HL-60/S4 treated with retinoic acid at 250 ng/mL for 4 days and 3 days (cell line): Measurements from ENCODE around the gene MMP15.
"Not testable (repeated sequence)": the region's sequence is repeated elsewhere in the genome, so short reads cannot be mapped to it uniquely, and the experiment has no call there.

Experiments used
- in situ Hi-C: fragments of 300-500 bp; cut with MboI; formaldehyde crosslinking; loops from 2 replicates; pipeline ENCODE4 v1.7.0; 2022; ENCODE audit warnings: low sequenced_read_pairs

MMP15 gene

DNA sequence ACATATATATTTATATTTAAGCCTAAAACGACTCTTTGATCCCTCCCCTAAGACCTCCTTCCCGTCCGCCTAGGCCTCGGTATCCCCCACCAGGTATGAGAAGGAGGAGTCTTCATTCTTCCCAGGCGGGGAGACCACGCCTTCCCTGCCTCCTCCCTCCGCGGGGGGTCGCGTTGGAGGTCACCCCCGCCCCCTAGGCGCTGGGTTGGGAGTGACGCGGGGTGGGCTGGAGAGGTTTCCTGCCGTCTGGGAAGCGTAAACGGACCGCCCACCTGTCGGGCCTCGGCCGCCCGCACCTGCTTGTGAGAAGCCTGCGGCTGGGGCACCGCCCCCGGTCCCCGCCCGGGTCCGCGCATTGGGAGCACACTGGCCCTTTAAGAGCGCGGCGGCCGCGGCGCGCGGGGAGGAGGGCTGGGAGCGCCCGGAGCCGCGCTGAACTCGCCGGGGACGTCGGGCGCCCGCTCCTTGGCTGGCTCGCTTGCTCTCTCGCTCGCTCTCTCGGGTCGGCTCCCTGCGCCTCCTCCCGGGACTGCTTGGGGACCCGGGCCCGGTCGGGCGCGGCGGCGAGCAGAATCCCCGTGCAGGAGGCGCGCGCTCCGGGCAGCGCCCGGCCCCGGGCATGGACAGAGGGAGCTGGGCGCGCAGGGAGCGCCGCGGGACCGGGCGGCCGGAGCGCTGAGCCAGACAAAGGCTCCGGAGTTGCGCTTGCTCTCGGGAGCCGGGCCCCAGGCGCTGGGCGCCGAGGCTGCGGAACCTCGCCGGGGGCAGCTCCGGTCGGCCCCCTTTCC, at the start of gene MMP15:
Gene MMP15 (plus strand): TSS at position 404 of the 788 bp plus-strand sequence. CDS start 597 bp downstream, outside the sequence.
- in situ Hi-C loops: no loop called here

DNA sequence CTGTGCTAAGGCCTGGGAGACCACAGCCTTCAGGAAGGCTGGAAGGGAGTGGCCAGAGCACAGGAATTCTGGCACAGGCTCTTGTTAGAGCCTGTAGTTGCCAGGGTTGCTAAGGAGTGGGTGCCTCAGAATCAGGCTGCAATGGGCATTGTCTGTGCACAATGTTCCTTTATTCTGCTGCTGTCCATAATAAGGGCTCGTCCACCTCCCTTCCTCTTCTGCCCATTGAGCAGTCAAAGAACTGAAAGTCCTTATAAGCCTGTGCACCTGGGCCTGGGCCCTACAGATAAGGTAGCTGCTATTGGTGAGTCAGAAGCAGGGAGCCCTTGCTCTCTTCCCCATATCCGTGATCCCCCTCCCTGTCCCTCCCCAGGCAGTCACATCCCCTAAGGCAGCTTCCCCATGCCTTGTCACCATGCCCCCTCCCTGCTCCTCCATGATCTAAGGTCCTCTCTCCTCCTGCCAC, 49.2 kb upstream of the MMP15 start:
- in situ Hi-C loops: no loop called here

DNA sequence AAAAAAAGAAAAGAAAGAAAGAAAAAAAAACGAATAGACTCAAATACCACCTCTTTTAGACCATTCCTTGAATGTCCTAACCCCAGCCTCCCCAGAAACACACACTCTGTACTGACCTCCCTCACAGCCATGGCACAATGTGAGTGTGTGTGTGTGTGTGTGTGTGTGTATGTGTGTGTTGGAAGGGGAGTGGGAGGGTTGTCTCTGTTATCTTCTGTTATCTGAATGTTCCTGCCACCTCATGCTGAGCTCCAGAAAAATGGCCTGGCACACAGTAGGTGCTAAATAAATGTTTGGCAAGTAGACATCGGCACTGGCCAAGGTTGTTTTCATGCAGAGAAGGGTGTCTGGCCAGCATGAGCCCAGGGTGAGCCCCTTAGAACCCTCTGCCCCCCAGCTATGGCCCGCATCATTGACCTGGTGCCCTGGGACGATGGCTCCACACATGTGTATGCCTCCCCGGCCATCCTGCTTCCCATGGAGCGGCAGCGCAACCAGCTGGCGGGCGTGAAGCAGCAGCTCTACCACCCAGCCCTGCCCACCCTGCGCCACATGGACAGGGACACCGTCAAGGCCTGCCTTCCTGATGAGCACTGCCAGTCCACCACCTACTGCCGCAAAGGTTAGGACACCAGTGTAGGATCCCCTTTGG, 48.0 kb upstream of the MMP15 start:
- in situ Hi-C loops: no loop called here

DNA sequence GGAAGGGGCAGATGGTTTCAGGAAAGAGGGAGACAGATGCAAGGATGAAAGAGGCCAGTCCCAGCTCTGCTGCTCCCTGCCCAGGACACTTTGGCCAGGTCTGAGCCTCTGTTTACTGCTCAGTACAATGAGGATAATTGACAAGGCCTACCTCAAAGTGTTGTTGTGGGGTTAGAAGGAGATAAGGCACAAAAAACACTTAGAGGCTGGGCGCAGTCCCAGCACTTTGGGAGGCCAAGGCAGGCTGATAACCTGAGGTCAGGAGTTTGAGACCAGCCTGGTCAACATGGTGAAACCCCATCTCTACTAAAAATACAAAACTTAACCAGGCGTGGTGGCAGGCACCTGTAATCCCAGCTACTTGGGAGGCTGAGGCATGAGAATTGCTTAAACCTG, 47.5 kb upstream of the MMP15 start:
- in situ Hi-C loops: not testable (repeated sequence)

DNA sequence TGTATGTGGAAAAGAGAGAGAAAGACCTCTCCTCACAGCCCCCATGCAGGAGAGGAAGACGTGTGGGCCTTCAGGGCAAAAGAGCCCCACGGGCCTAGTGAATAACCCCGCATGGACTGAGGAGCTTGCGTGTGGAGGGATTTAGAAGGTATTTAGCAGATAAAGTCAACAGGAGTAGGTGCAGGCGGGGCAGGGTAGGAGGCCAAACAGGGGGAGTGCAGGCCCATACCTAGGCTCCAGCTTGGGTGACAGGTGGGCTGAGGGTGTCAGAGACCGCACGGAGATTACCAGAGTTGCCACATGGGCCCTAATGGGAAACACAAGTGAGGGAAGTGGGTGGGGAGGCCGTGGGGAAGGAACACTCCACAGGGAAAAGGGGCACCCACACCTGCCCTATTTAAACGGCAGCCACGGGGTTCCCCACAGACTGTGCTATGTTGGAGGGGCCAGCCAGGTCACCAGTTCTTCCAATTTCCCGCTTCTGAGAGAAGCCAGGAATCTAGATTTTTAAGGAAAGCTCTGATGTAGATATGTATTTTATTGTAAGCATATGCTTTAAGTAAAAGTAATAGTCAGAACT, 46.5 kb upstream of the MMP15 start:
- in situ Hi-C loops: no loop called here

DNA sequence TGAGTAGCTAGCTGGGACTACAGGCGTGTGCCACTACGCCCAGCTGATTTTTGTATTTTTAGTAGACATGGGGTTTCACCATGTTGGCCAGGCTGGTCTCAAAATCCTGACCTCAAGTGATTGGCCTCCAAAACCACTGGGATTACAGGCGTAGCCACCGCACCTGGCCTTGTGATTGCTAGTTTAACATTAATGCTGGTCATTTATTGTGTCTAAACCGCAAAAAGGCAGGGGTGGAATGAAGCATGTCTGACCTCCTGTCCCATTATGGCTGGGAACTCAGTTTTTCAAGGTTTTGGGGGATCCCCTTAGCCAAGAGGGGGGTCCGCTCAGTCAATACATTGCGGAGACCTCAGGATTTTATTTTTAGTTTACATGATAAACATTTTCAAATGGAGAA, 43.9 kb upstream of the MMP15 start:
- in situ Hi-C loops: no loop called here

DNA sequence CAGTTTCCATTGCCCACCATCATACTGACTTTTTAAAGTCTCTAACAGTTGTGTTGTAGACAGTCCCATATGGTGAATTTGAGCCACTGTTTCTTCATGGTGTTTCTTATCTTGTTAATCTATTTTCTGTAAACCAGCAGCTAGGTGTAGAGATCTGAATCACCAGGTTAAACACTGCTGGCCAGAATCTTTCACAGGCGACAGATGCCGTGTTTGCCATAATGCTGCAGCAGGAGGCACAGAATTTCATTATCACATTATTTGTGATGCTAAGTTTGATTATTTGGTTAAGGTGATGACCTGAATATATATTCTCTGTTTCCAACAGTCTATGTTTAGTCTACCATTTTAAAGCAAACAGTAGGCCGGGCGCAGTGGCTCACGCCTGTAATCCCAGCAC, 43.2 kb upstream of the MMP15 start:
- in situ Hi-C loops: no loop called here

DNA sequence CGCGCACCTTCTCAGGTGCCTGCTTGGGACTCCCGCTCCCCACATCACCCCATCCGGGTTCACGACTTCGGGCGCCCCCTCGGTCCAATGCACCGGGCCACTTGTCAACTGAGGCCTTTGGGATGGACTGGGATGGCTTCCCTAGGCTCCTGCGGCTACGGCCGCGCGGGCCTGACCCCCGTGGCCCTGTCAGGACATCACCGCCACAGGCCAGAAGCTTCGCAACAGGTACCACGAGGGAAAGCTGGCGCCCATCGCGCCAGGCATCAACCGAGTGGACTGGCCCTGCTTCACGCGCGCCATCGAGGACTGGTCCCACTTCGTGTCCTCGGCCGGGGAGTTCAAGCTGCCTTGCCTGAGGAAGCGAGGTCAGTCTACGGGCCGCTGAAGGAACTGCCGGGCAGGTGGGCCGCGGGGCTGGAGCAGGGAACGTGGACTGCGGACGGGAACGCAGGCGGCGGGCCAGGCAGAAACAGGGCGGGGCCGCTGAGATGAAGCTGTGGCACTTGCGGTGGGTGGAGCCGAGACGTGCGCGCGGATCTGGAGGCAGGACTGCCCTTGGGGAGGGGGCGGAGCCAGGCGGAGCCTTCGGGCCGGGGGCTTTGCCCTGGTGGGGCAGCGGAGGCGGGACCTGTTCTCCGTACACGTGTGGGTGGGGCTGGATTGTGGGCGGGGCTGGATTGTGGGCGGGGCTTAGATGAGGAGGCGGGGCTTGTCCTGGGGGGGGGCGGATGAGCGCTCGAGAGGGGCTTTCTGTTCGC, 40.9 kb upstream of the MMP15 start:
- in situ Hi-C loops: no loop called here

DNA sequence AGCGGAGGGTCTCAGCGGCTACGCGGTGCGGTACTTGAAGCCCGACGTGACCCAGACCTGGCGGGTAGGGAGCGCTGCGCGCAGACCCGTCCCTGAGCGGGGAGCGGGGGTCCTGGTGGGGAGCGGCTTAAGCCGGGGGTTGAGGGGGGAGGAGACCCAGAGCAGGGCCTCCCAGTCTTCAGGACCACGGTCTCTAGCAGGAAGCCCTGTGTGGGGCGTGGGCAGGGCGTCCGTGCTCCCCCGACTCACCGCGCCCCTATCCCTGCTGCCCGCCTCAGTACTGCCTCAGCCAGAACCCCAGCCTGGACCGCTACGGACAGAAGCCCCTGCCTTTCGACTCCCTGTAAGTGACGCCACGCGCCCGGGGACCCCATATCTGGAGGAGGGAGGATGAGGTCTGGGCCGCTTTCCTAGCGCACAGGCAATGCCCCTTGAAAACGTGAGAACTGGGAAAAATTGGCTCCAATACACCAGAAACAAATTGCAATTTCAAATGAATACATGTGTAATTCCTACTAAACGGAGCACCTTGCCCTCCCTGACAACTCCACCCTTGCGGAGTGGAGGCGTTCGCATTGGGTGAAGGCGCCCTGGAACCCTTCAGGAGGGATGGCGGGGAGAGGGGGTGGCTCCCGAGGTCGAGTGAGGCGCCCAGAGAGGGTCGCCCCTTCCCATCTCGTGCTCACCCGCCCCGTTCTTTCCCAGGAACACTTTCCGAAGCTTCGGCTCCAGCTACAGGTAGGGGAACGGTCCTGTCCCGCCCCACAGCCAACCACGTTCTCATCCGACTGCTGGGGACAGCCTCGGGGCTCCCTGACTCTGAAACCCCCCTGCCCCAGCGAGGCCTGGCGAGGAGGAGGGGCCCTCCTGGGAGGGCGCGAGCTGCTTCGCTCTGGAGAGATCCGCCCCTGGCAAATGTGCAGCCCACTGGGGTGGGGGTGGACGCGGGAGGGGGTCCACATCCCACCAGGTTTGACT, 40.1 kb upstream of the MMP15 start:
- in situ Hi-C loops: no loop called here

DNA sequence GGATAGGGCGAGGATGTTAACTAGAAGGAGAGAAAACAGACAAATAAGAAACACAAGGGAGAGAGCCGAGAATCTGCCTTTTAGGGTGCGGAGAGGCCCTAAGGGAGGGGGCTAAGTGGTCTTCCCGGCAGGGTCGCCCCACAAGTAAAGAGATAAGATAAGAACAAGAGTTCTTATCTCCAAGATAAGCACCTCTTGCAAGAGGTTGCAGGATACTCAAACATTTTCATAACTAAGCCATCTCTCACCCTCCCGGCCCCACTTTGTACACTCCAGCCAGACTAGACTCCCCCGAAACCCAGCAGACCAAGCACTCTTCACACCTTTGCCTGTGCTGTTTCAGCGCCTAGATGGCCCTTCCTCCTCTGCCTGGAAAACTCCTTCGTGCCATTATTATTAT, 39.4 kb upstream of the MMP15 start:
- in situ Hi-C loops: no loop called here

DNA sequence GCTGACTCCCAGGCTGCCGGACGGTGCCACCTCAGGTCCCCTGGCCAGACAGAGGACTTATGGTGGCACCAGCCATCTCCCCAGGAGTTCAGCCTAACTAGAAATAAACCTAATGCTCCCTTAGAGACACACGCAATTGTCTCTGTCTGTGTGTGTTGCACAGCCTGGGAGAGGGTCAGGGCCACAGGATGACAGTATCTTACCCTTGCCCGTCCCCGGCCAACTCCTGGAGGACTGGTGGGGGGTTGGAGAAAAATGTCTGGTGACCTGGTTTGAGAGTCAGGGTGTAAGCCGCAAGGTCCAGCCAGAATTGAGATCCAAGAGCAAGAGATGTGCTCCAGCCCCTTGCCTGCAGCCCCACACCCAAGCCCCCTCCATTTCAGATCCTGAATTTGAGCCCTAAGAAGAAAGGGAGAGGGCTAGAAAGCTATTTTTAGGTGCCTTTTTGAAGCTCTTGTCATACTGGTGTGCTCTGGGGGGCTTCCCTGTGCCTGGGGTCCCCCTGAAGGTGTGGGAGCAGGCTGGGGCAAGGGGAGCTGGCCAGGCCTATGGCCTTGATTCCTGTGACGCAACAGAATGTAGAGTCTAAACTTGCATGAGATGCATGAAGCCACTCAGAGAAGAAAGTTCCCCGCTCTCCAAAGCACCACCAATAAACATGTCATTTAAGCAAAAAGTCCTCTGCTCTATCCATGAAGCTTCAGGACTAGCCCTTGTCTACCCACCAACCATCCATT, 37.9 kb upstream of the MMP15 start:
- in situ Hi-C loops: no loop called here

DNA sequence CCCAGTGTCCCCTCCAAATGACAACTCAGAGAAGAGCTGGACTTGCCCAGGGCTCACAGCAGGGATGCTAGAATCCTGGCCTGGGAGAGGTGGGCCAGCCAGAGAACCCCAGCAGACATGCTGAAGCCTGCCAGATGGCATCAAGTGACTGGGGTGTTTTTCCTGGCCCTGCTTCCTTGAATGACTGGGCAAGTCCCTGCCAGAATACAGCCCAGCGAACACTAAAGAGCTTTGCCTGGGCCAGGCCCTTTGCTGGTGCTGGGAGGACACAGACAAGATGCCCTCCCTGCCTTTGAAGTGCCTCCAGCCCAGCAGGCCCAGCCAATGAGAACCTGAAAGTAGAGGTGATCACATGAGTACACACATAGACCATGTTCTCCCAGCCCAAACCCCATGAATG, 36.6 kb upstream of the MMP15 start:
- in situ Hi-C loops: no loop called here

DNA sequence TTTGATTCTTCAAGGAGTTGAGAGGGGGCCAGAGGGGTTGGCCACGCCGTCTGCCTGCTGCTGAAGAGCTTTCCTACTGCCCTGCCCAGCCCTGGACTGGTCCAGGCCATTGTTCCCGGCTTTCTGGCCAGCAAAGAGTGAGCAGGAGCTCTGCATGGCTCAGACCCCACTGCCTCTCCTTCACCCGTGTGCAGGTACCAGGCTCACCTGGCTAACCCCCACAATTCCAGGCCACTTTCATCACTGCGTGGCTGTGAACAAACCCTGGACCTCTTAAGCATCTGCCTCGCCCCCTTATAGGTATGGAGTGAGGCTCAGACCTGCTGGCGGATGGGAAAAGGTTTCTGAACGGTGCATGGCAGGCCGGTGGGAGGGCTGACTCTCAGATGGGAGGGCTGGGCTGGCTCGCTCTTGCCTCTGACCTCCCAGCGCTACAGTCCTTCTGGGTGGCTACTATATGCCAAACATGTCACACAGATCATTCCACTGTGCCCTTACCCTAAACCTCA, 33.9 kb upstream of the MMP15 start:
- in situ Hi-C loops: no loop called here

DNA sequence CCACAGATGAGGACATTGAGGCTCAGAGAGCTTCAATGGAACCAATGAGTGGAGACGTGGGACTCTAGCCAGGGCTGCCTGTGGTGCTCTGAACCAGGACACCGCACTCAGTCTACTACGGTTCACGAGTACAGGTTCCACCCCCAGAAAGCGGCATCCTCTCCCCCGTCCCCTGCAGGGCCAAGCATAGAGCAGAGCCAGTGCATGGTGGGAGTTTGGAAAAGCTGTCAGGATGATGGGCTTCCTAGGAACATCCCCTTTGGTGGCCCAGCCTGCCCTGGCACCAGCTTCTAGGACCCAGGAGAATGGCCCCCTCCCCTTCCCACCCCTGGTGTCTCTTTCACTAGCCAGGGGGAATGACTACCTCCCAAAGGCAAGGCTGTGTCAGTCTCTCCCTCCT, 33.5 kb upstream of the MMP15 start:
- in situ Hi-C loops: no loop called here

DNA sequence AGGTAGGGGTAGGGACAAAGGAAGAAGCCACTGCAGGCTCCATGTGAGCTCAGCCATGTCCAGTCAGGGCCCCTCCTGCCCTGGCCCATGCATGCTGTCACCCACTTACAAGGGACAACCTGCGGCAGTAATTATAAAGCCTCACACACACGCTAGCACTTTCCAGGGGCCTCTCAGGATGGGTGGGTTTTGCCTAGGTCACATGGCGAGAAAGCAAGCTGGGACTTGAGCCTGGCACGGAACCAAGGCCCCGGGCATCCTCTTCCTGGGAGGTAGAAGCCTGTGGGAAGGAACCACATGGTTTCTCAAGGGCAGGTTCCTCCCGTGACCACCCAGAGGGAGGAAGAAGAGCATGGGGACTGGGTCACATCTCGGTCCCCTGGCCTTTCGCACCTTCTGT, 32.1 kb upstream of the MMP15 start:
- in situ Hi-C loops: no loop called here

DNA sequence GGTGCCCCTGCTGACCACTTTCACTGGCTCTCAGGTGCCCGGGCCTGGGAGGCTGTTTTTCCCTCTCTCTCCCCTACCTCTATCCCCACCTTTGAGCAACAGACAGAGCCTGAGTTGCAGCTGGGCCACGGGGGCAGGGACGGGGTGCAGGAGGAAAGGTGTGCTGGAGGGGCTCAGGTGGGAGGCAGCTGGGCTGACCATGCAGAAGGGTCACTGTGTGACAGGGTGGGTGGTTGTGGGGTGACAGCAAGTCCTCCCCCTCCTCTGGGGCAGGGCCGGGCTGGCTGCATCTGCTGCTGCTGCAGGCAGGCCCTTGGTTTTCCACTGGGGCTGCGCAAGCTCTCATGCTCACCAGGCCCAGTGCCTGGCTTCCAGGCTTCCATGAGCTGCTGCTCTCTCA, 31.7 kb upstream of the MMP15 start:
- in situ Hi-C loops: no loop called here

DNA sequence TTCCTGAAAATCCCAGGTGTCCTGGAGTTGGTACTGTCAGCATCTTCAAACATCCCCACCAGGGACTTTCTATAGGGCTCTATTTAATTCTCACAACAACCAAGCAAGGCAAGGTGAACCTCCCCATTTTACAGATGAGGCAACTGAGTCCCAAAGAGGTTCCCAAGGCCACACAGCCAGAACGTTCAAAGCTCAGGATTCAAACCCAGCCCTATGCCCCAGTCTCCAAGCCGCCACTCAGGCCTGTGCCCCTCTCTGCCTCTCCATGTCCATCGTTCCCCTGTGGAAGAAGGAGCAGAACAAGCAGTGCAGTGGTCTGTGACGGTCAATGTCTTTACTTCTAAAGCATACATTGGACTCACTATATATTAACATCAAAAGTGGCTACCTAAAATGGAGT, 31.2 kb upstream of the MMP15 start:
- in situ Hi-C loops: no loop called here

DNA sequence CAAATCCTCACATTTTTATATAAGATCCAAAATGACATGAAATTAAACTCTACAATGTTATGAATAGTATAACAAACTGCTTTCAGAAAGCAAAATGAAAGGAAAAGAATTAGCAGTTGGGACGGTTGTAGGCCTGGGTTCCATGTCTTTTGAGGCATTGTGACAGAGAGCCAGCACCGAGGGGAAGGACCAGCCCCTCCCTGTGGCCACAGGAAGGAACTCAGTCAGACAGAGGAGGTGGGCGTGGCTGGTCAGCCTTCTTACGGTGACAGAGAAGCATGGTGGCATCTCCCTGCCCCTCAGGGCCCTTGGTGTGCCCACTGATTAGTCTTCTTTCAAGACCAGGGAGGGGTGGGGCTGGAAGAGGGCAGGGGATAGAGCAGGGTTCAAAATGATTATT, 30.8 kb upstream of the MMP15 start:
- in situ Hi-C loops: no loop called here

DNA sequence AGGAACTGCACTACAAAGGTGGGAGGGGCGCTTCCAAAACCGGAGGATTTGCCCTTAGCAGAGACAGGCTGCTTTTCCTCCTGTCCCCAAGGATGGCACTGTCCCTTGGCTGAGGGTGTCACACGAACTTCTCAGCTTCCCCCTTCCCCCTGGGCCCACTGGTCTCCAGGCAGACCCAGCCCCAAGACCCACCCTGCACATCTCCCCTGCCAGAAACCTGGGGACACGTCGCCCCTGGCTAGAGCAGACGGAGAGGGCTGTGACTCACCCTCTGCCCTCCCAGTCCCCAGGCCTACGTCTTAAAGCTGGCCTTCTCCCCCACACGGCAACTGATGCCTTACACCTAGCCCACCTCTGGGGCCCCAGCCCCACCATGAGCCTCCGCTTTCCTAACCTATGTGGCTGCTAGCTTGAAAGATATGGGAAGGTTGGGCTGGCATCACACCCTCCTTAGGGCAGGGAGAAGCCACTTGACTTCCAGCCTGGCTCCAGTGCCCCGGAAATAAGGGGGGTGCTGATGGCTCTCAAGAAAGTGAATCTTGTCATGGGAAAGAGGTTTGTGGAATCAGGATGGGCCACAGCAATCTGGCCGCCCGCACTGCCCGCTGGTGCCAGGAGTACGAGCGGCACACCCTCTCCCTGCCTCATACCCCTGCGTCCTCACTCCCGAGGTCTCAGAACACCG, 29.7 kb upstream of the MMP15 start:
- in situ Hi-C loops: no loop called here
